AG10803 (cell line): ENCODE data around the gene TULP4.

Experiments used
- DNase-seq: peaks from one replicate; pipeline ENCODE4 v3.0.0; 2010; ENCODE audit warnings: low read depth
- H3K4me3 ChIP-seq: 2 replicates; pipeline ENCODE4 v1.5.1; 2011; ENCODE audit warnings: mild to moderate bottlenecking, low read length, control low read depth
- TF ChIP-seq, protein P1 (sequence below): conservative IDR thresholded peaks from 2 replicates; pipeline ENCODE4 v1.5.1; 2011; ENCODE audit warnings: mild to moderate bottlenecking, low read length, control low read depth, inconsistent platforms

TULP4 gene

DNA sequence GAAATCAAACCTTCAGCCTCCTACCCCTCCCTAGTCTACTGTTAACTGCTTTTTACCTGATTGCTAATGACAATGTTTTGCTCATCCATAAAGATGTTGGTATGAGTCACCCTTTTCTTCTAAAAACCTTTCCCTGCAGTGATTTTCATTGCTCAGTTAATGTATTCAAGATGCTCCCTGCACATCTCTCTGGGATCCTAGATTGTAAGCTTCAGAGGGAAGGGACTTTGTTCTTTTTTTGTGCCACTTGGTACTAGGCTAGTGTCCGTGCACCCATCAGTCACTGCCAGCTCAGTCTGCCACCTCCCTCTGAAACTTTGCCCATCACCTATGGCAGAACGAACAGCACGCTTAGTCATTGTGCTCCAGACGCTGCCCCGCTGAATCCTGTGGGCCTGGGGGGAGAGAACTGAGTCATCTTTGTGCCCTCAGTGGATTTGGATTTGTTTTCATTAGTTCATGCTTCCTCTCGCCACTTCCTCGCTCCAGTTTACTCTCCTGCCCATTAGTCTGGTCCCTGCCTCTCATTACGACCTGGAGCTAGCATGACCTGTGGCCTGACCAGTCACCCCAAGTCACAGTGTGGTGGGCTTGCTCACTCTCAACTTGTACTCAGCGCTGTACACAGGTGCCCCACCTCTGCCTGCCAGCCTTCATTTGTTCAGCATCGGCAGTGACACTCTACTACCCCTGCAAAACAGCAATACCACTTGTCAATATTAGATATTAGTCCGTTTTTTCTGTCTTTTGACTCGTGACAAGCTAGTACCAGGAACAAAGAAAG lies 169.6 kb downstream of the TULP4 start:
- TF ChIP-seq, protein P1, sequence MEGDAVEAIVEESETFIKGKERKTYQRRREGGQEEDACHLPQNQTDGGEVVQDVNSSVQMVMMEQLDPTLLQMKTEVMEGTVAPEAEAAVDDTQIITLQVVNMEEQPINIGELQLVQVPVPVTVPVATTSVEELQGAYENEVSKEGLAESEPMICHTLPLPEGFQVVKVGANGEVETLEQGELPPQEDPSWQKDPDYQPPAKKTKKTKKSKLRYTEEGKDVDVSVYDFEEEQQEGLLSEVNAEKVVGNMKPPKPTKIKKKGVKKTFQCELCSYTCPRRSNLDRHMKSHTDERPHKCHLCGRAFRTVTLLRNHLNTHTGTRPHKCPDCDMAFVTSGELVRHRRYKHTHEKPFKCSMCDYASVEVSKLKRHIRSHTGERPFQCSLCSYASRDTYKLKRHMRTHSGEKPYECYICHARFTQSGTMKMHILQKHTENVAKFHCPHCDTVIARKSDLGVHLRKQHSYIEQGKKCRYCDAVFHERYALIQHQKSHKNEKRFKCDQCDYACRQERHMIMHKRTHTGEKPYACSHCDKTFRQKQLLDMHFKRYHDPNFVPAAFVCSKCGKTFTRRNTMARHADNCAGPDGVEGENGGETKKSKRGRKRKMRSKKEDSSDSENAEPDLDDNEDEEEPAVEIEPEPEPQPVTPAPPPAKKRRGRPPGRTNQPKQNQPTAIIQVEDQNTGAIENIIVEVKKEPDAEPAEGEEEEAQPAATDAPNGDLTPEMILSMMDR: no peak
- DNase-seq: peak; percentile 71
- H3K4me3 ChIP-seq: no peak overlapping the region

DNA sequence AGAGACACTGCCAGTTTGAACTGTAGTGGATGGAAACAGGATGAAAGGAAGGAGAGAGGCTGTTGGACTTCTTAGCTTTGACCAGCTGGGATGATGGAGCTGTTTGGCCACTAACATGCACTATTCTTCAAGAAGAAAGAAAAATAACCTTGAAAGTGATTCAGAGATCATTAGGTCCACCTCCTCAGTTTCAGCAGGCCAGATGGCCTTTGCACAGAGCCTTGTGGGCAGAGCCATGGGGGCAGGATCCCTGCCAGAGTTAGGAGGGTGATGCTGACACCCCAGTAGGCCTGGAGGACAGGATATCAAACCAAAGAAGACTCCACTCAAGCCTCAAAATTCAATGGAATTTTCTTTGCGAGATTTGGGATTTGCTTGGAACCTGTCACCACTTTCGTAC lies 173.2 kb downstream of the TULP4 start:
- peak; percentile 6 for DNase-seq
- no peak overlapping the region for H3K4me3 ChIP-seq
- TF ChIP-seq, protein P1: no peak

DNA sequence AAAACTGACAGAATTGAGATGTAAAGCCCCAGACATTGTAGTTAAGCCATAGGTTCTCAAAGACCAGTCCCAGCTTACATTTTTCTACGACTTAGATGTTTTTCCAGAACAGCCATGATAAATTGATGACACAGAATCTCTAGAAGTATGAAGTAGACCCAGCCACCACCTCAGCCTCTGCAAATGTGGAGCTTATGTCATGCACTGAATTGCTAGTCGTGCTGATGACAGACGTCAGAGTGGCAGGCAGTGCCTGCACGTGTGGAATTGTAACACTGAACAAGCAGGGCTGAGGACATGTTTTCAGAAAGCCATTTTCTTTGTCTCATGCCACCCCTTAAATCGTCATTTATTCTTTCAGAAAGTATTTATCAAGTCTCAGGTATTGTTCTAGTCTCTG lies 175.2 kb downstream of the TULP4 start:
- no peak overlapping the region for H3K4me3 ChIP-seq
- TF ChIP-seq, protein P1: no peak
- peak; percentile 22 for DNase-seq

DNA sequence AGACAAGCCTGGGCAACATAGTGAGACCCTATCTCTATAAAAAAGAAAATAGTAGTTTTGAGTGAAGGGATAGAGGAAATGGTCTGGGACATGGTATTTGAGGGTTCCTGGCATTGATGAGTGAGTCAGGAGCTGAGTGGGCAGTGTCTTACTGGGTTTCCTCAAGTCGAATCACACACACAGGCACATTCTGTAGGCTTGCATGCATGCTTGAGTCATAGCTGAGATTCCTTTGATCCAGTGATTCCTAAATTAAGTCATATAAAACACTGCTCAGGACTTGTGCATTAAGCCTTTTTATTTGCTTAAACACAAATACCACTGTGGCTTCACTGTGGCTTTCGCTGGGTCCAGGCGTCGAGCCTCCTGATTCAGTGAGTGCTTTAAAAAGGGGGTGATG lies 175.8 kb downstream of the TULP4 start:
- DNase-seq: peak; percentile 96
- no peak overlapping the region for H3K4me3 ChIP-seq
- TF ChIP-seq, protein P1: no peak

DNA sequence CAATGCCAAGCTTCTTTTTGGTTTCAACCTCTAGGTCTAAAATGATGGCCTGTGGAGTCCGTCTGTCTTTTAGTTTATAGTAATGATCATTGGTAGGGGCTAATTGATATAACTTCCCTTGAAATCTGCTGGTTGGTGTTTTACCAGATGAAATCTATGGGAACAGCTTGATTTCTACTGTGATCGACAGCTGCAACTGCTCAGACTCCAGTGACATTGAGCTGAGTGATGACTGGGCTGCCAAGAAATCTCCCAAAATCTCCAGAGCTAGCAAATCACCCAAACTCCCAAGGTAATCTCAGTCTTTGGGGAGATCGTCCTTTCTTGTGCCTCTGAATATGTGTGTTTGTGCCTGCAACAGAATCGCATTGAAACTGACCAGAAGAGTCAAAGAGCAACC lies 177.2 kb downstream of the TULP4 start:
- DNase-seq: no peak
- H3K4me3 ChIP-seq: no peak overlapping the region
- TF ChIP-seq, protein P1: no peak

DNA sequence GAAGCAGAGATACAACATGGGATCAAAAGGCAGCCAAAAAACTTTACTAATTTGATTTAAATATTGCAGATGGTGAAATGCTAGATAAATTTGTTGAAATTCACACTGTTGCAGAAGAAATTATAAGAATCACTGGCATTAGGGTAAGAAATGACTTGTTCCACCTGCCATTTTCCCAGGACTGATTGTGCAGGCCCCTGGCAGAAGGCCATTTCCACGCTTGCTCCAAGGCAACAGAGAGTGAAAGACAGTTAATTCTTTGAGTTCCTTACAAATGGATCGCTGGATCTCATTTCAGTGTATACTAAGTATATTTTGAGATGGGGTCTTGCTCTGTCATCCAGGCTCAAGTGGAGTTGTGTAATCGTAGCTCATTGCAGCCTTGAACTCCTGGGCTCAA lies 180.6 kb downstream of the TULP4 start:
- TF ChIP-seq, protein P1: no peak
- no peak overlapping the region for H3K4me3 ChIP-seq
- no peak for DNase-seq

DNA sequence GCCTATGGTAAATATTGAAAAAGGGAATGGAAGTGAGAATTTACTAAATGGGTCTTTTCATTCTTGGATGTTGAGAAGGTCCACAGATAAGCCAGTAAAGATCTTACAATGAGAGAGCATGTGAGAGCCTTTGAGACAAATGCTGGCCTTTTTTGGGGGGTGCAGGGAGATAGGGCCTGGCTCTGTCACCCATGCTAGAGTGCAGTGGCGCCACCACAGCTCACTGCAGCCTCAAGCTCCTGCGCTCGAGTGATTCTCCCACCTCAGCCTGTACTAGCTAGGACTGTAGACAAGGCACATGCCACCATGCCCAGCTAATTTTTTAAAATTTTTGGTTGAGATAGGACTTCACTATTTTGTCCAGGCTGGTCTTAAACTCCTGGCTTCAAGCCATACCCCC lies 184.4 kb downstream of the TULP4 start:
- no peak overlapping the region for H3K4me3 ChIP-seq
- DNase-seq: no peak
- TF ChIP-seq, protein P1: no peak
